GM23338 (cell line): ENCODE data around the gene MED13. TPM values are rescaled to one million over a fixed set of nuclear protein-coding genes. Genes with fewer than 3 reads are reported as not detected.

Source experiments
- ATAC-seq: fragments of 200-7000 bp; cut with Tn5 transposase; 3 replicates; pipeline ENCODE4 v1.9.1; 2020
- DNase-seq: peaks from one replicate; pipeline ENCODE4 v3.0.0-alpha.2; 2015; ENCODE audit warnings: low spot score
- H2AFZ ChIP-seq: fragments of 200-600 bp; sonication (generic); 2 replicates; pipeline ENCODE4 v1.8.0; 2016; ENCODE audit warnings: antibody characterized with exemption, mild to moderate bottlenecking, moderate library complexity
- H3F3A ChIP-seq: fragments of 200-600 bp; sonication (generic); replicated peaks from 2 replicates; pipeline ENCODE4 v1.8.0; 2017; ENCODE audit warnings: antibody characterized with exemption, mixed run types, low read depth
- H3K27ac ChIP-seq: fragments of 200-600 bp; sonication (generic); 2 replicates; pipeline ENCODE4 v1.6.1; 2016; ENCODE audit warnings: low read depth
- H3K27me3 ChIP-seq: fragments of 200-600 bp; sonication (generic); 2 replicates; pipeline ENCODE4 v1.8.0; 2016; ENCODE audit warnings: mild to moderate bottlenecking, mixed run types, moderate library complexity; ENCODE audit not compliant: insufficient read depth
- H3K36me3 ChIP-seq: fragments of 200-600 bp; sonication (generic); 2 replicates; pipeline ENCODE4 v1.8.0; 2016; ENCODE audit warnings: mild to moderate bottlenecking; ENCODE audit not compliant: insufficient read depth
- H3K4me1 ChIP-seq: fragments of 200-600 bp; sonication (generic); 2 replicates; pipeline ENCODE4 v1.8.0; 2016; ENCODE audit warnings: mild to moderate bottlenecking, moderate library complexity; ENCODE audit not compliant: insufficient read depth
- H3K4me2 ChIP-seq: fragments of 200-600 bp; sonication (generic); 2 replicates; pipeline ENCODE4 v1.7.1; 2017; ENCODE audit warnings: mixed run types
- H3K4me3 ChIP-seq: fragments of 200-600 bp; sonication (generic); 2 replicates; pipeline ENCODE4 v1.6.1; 2016; ENCODE audit warnings: mixed run types
- H3K79me2 ChIP-seq: fragments of 200-600 bp; sonication (generic); replicated peaks from 2 replicates; pipeline ENCODE4 v1.8.0; 2017; ENCODE audit warnings: mild to moderate bottlenecking; ENCODE audit not compliant: insufficient read depth
- H3K9me2 ChIP-seq: fragments of 200-600 bp; sonication (generic); 2 replicates; pipeline ENCODE4 v1.8.0; 2017; ENCODE audit not compliant: insufficient read depth
- H4K20me1 ChIP-seq: fragments of 200-600 bp; sonication (generic); replicated peaks from 2 replicates; pipeline ENCODE4 v1.8.0; 2017; ENCODE audit warnings: mild to moderate bottlenecking; ENCODE audit not compliant: insufficient read depth
- H3K27ac Mint-ChIP-seq: 2 replicates; pipeline ENCODE4 v1.8.0; 2020; ENCODE audit warnings: inconsistent platforms, mild to moderate bottlenecking, moderate library complexity, mixed read lengths
- H3K27me3 Mint-ChIP-seq: 3 replicates; pipeline ENCODE4 v1.8.0; 2022; ENCODE audit warnings: low read depth, mild to moderate bottlenecking, moderate library complexity, mixed read lengths, inconsistent platforms; ENCODE audit not compliant: insufficient read depth, poor library complexity
- H3K36me3 Mint-ChIP-seq: 3 replicates; pipeline ENCODE4 v1.8.0; 2021; ENCODE audit warnings: low read depth, mild to moderate bottlenecking, inconsistent platforms, moderate library complexity, mixed read lengths
- H3K4me1 Mint-ChIP-seq: 3 replicates; pipeline ENCODE4 v1.8.0; 2020; ENCODE audit warnings: mild to moderate bottlenecking, inconsistent platforms, mixed read lengths
- H3K4me3 Mint-ChIP-seq: 3 replicates; pipeline ENCODE4 v1.8.0; 2021; ENCODE audit warnings: moderate library complexity, mild to moderate bottlenecking, inconsistent platforms, mixed read lengths
- H3K9me3 Mint-ChIP-seq: 3 replicates; pipeline ENCODE4 v1.8.0; 2020; ENCODE audit warnings: moderate library complexity, mild to moderate bottlenecking, inconsistent platforms, mixed read lengths
- CREB1 ChIP-seq: fragments of 250-450 bp; sonication (Bioruptor Pico); IDR thresholded peaks from 2 replicates; pipeline ENCODE4 v1.5.0; 2020; ENCODE audit warnings: low read depth, mild to moderate bottlenecking, moderate library complexity
- EZH2 ChIP-seq: fragments of 200-600 bp; sonication (generic); IDR thresholded peaks from one replicate; pipeline ENCODE4 v1.8.0; 2017; ENCODE audit warnings: antibody characterized with exemption, mild to moderate bottlenecking, low read depth; ENCODE audit not compliant: unreplicated experiment
- JUNB ChIP-seq: IDR thresholded peaks from one replicate; pipeline ENCODE4 v1.6.1; 2016; ENCODE audit warnings: antibody characterized with exemption; ENCODE audit not compliant: unreplicated experiment
- NANOG ChIP-seq: IDR thresholded peaks from 2 replicates; pipeline ENCODE4 v1.6.1; 2016; ENCODE audit warnings: antibody characterized with exemption, borderline replicate concordance
- POLR2AphosphoS5 ChIP-seq: IDR thresholded peaks from 2 replicates; pipeline ENCODE4 v1.6.1; 2016; ENCODE audit warnings: antibody characterized with exemption, low read depth
- STAT1 ChIP-seq: IDR thresholded peaks from one replicate; pipeline ENCODE4 v1.6.1; 2016; ENCODE audit warnings: antibody characterized with exemption; ENCODE audit not compliant: unreplicated experiment
- ZNF114 ChIP-seq: fragments of 250-450 bp; sonication (Bioruptor Pico); IDR thresholded peaks from 2 replicates; pipeline ENCODE4 v1.5.0; 2020; ENCODE audit warnings: mild to moderate bottlenecking, moderate library complexity
- ZNF331 ChIP-seq: fragments of 250-450 bp; sonication (Bioruptor Pico); IDR thresholded peaks from 2 replicates; pipeline ENCODE4 v1.5.0; 2020; ENCODE audit warnings: low read depth, mild to moderate bottlenecking, moderate library complexity
- polyA plus RNA-seq: library from polyadenylated mRNA; unstranded; fragments of >200 nt; fragmentation: Nextera tagmentation; extraction: Ambion mirVana; gene quantifications from 2 replicates; pipeline ENCODE4 v1.2.1, GENCODE V29; 2016
- total RNA-seq: library from RNA; depleted of rRNA; stranded (reverse); fragments of >200 nt; shearing (Covaris generic); gene quantifications from 2 replicates; pipeline ENCODE4 v1.2.3, GENCODE V29; 2014
- TF ChIP-seq, protein P1 (sequence below): fragments of 250-450 bp; sonication (Bioruptor Pico); IDR thresholded peaks from 2 replicates; pipeline ENCODE4 v1.5.0; 2020; ENCODE audit warnings: mild to moderate bottlenecking, moderate library complexity
- TF ChIP-seq, protein P2 (sequence below): IDR thresholded peaks from 2 replicates; pipeline ENCODE4 v1.6.1; 2016; ENCODE audit warnings: antibody characterized with exemption
- TF ChIP-seq, protein P3 (sequence below): IDR thresholded peaks from one replicate; pipeline ENCODE4 v1.6.1; 2018; ENCODE audit warnings: antibody characterized with exemption; ENCODE audit not compliant: unreplicated experiment

The MED13 gene
- total and polyA plus RNA-seq, 2 experiments from 2014 or later: 13.0 to 45.8 TPM

DNA sequence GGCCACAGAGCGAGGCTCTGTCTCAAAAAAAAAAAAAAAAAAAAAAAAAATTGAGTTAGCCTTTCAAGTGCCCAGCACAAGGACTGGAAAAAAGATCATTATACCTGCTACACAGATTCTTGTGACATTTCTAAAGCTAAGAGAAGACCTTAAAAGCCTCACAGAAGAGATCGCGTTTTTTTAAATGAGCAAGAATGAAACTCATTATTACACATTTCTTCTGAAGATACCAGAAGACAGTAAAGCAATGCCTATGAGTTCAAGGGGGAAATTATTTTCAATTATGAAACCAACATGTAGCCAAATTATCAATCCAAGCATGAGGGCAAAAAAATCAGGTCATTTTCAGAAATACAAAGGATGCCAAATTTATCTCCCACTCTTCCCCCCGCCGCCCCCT is 56.8 kb downstream of the MED13 start (continued):
- TF ChIP-seq, protein P1, sequence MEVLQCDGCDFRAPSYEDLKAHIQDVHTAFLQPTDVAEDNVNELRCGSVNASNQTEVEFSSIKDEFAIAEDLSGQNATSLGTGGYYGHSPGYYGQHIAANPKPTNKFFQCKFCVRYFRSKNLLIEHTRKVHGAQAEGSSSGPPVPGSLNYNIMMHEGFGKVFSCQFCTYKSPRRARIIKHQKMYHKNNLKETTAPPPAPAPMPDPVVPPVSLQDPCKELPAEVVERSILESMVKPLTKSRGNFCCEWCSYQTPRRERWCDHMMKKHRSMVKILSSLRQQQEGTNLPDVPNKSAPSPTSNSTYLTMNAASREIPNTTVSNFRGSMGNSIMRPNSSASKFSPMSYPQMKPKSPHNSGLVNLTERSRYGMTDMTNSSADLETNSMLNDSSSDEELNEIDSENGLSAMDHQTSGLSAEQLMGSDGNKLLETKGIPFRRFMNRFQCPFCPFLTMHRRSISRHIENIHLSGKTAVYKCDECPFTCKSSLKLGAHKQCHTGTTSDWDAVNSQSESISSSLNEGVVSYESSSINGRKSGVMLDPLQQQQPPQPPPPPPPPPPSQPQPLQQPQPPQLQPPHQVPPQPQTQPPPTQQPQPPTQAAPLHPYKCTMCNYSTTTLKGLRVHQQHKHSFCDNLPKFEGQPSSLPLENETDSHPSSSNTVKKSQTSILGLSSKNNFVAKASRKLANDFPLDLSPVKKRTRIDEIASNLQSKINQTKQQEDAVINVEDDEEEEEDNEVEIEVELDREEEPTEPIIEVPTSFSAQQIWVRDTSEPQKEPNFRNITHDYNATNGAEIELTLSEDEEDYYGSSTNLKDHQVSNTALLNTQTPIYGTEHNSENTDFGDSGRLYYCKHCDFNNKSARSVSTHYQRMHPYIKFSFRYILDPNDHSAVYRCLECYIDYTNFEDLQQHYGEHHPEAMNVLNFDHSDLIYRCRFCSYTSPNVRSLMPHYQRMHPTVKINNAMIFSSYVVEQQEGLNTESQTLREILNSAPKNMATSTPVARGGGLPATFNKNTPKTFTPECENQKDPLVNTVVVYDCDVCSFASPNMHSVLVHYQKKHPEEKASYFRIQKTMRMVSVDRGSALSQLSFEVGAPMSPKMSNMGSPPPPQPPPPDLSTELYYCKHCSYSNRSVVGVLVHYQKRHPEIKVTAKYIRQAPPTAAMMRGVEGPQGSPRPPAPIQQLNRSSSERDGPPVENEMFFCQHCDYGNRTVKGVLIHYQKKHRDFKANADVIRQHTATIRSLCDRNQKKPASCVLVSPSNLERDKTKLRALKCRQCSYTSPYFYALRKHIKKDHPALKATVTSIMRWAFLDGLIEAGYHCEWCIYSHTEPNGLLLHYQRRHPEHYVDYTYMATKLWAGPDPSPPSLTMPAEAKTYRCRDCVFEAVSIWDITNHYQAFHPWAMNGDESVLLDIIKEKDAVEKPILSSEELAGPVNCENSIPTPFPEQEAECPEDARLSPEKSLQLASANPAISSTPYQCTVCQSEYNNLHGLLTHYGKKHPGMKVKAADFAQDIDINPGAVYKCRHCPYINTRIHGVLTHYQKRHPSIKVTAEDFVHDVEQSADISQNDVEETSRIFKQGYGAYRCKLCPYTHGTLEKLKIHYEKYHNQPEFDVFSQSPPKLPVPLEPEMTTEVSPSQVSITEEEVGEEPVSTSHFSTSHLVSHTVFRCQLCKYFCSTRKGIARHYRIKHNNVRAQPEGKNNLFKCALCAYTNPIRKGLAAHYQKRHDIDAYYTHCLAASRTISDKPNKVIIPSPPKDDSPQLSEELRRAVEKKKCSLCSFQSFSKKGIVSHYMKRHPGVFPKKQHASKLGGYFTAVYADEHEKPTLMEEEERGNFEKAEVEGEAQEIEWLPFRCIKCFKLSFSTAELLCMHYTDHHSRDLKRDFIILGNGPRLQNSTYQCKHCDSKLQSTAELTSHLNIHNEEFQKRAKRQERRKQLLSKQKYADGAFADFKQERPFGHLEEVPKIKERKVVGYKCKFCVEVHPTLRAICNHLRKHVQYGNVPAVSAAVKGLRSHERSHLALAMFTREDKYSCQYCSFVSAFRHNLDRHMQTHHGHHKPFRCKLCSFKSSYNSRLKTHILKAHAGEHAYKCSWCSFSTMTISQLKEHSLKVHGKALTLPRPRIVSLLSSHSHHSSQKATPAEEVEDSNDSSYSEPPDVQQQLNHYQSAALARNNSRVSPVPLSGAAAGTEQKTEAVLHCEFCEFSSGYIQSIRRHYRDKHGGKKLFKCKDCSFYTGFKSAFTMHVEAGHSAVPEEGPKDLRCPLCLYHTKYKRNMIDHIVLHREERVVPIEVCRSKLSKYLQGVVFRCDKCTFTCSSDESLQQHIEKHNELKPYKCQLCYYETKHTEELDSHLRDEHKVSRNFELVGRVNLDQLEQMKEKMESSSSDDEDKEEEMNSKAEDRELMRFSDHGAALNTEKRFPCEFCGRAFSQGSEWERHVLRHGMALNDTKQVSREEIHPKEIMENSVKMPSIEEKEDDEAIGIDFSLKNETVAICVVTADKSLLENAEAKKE (CRISPR knock-in tag): no peak
- TF ChIP-seq CREB1 (CRISPR knock-in tag): no peak
- TF ChIP-seq, protein P2, sequence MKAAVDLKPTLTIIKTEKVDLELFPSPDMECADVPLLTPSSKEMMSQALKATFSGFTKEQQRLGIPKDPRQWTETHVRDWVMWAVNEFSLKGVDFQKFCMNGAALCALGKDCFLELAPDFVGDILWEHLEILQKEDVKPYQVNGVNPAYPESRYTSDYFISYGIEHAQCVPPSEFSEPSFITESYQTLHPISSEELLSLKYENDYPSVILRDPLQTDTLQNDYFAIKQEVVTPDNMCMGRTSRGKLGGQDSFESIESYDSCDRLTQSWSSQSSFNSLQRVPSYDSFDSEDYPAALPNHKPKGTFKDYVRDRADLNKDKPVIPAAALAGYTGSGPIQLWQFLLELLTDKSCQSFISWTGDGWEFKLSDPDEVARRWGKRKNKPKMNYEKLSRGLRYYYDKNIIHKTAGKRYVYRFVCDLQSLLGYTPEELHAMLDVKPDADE: no peak

DNA sequence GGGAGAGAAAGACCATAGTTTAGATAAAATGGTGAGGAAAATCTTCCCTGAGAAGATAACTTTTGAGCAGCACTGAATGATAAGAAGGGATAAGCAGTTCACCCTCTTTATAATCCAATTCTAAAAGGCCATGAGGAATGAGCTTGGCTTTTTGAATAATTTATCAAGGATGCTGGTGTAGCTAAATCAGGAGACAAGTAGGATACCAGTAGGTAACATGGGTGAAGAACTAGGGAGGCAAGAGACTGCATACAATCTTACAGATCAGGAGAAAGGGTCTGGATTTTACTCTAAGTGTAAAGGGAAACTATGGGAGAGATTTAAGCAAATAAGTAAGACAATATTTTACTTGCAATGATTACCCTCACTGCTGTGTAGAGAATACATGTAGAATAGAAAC is 60.7 kb downstream of the MED13 start:
- peaks cover 97% of the 10 kb centered on the region for H3K79me2 ChIP-seq
- H3K9me3 Mint-ChIP-seq: no peaks in the 10 kb centered on the region
- H3K36me3 Mint-ChIP-seq: peaks cover 31% of the 10 kb centered on the region
- TF ChIP-seq ZNF114 (CRISPR knock-in tag) (no peak), JUNB (no peak), ZNF331 (CRISPR knock-in tag) (no peak), NANOG (no peak), POLR2AphosphoS5 (no peak), STAT1 (no peak), EZH2 (no peak)
- TF ChIP-seq, protein P2: no peak
- TF ChIP-seq, protein P3, sequence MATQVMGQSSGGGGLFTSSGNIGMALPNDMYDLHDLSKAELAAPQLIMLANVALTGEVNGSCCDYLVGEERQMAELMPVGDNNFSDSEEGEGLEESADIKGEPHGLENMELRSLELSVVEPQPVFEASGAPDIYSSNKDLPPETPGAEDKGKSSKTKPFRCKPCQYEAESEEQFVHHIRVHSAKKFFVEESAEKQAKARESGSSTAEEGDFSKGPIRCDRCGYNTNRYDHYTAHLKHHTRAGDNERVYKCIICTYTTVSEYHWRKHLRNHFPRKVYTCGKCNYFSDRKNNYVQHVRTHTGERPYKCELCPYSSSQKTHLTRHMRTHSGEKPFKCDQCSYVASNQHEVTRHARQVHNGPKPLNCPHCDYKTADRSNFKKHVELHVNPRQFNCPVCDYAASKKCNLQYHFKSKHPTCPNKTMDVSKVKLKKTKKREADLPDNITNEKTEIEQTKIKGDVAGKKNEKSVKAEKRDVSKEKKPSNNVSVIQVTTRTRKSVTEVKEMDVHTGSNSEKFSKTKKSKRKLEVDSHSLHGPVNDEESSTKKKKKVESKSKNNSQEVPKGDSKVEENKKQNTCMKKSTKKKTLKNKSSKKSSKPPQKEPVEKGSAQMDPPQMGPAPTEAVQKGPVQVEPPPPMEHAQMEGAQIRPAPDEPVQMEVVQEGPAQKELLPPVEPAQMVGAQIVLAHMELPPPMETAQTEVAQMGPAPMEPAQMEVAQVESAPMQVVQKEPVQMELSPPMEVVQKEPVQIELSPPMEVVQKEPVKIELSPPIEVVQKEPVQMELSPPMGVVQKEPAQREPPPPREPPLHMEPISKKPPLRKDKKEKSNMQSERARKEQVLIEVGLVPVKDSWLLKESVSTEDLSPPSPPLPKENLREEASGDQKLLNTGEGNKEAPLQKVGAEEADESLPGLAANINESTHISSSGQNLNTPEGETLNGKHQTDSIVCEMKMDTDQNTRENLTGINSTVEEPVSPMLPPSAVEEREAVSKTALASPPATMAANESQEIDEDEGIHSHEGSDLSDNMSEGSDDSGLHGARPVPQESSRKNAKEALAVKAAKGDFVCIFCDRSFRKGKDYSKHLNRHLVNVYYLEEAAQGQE: no peak

More for the DNA sequence above, 60.7 kb downstream of the MED13 start:
- Histone ChIP-seq H3K27me3 (no peaks in the 10 kb centered on the region), H2AFZ (no peak overlapping the region), H3K27ac (no peak overlapping the region), H3F3A (no peaks in the 10 kb centered on the region), H3K4me2 (no peak overlapping the region), H4K20me1 (peaks cover 16% of the 10 kb centered on the region), H3K4me1 (no peaks in the 10 kb centered on the region), H3K4me3 (no peak overlapping the region), H3K36me3 (no peaks in the 10 kb centered on the region; the same call in 1 of the 2 replicates), H3K9me2 (no peaks in the 10 kb centered on the region)
- Mint-ChIP-seq H3K4me3 (no peak overlapping the region), H3K4me1 (no peaks in the 10 kb centered on the region), H3K27ac (no peak overlapping the region), H3K27me3 (no peaks in the 10 kb centered on the region)
- no peak for ATAC-seq
- DNase-seq: no peak
